Non-pigmented ciliary epithelial cell (primary cell): Measurements from ENCODE around the gene SPATA6L.

Experiments used
- DNase-seq: peaks from one replicate; pipeline ENCODE4 v3.0.0-alpha.2; 2010; ENCODE audit warnings: low read depth

SPATA6L gene

GRCh38 chr9:4666042-4666699, at the start of gene SPATA6L:
SPATA6L (minus strand) TSS chr9:4666480; CDS start chr9:4666250, 230 bp downstream.
- DNase-seq = no peak

GRCh38 chr9:4714266-4715016, 48.2 kb upstream of the SPATA6L start:
- DNase-seq = no peak

GRCh38 chr9:4713849-4714248, 47.6 kb upstream of the SPATA6L start:
- DNase-seq = no peak

GRCh38 chr9:4709380-4709779, 43.1 kb upstream of the SPATA6L start:
- DNase-seq = no peak

GRCh38 chr9:4706971-4707622, 40.8 kb upstream of the SPATA6L start:
- no peak for DNase-seq

- DNase-seq = no peak
Measured at GRCh38 chr9:4706021-4706420, 39.7 kb upstream of the SPATA6L start.

GRCh38 chr9:4704129-4704528, 37.8 kb upstream of the SPATA6L start:
- no peak for DNase-seq

GRCh38 chr9:4701526-4701925, 35.2 kb upstream of the SPATA6L start:
- DNase-seq = no peak

- DNase-seq = no peak
Measured at GRCh38 chr9:4700932-4701331, 34.7 kb upstream of the SPATA6L start.

GRCh38 chr9:4700091-4700490, 33.8 kb upstream of the SPATA6L start:
- DNase-seq = no peak

GRCh38 chr9:4691795-4692194, 25.5 kb upstream of the SPATA6L start:
- DNase-seq = no peak

- DNase-seq = no peak
Measured at GRCh38 chr9:4690144-4690543, 23.9 kb upstream of the SPATA6L start.

- DNase-seq = no peak
Measured at GRCh38 chr9:4689687-4690104, 23.4 kb upstream of the SPATA6L start.

GRCh38 chr9:4689021-4689420, 22.7 kb upstream of the SPATA6L start:
- no peak for DNase-seq

- DNase-seq = no peak
Measured at GRCh38 chr9:4686584-4686983, 20.3 kb upstream of the SPATA6L start.

- no peak for DNase-seq
Measured at GRCh38 chr9:4686112-4686511, 19.8 kb upstream of the SPATA6L start.

GRCh38 chr9:4684820-4685219, 18.5 kb upstream of the SPATA6L start:
- no peak for DNase-seq

GRCh38 chr9:4680750-4681149, 14.5 kb upstream of the SPATA6L start:
- no peak for DNase-seq

- DNase-seq = no peak
Measured at GRCh38 chr9:4680173-4680525, 13.9 kb upstream of the SPATA6L start.

- DNase-seq = peak; percentile 80
Measured at GRCh38 chr9:4679268-4680172, 13.2 kb upstream of the SPATA6L start, which contains the start of gene CDC37L1. CDC37L1 (plus strand) TSS chr9:4679569; CDS start chr9:4679768, 199 bp downstream.

GRCh38 chr9:4678679-4679267, 12.5 kb upstream of the SPATA6L start:
- no peak for DNase-seq

GRCh38 chr9:4677392-4677791, 11.1 kb upstream of the SPATA6L start:
- no peak for DNase-seq
